ENCODE data around the gene TRPM2. TPM values are rescaled to one million over a fixed set of nuclear protein-coding genes. Genes with fewer than 3 reads are reported as not detected.

TRPM2 gene
- total and polyA plus RNA-seq, 2 of the 4 experiments (the other 2 are of a cell fraction), result not detected

GRCh38 chr21:44329086-44329889 lies 24.1 kb upstream of the TRPM2 start:
- 95% methylated on average over 8 of the region's 26 CpGs; no CpG with 5 or more reads in 1 of the 2 experiments for WGBS, 2 experiments (ENCODE audit: extremely low coverage in 2 of 2, insufficient read length in 1 of 2)

More at GRCh38 chr21:44329086-44329889, 24.1 kb upstream of the TRPM2 start:
- Histone ChIP-seq H4K20me1 (ENCODE audit: insufficient read depth, low read length) (peaks cover 11% of the 10 kb centered on the region), H2BK20ac (ENCODE audit: low read depth, low read length) (no peak overlapping the region), H2AK5ac (ENCODE audit: low read depth, low read length) (no peak overlapping the region), H3K9ac (ENCODE audit: low read depth, low read length) (no peak overlapping the region), H3K23ac (ENCODE audit: low read depth, low read length) (no peak overlapping the region), H3K27me3 (ENCODE audit: control insufficient read depth, insufficient read depth, low read length) (no peaks in the 10 kb centered on the region), H3K4ac (ENCODE audit: low read depth, low read length) (no peak overlapping the region), H3K4me3 (ENCODE audit: insufficient read depth, low read depth, low read length) (no peak overlapping the region), H2AK9ac (replicated peaks; ENCODE audit: low read depth, low read length, poor library complexity) (peak overlapping the region; percentile 65), H3K9me1 (ENCODE audit: insufficient read depth, low read length) (no peaks in the 10 kb centered on the region), H2AFZ (replicated peaks; ENCODE audit: low read length, poor library complexity) (no peak overlapping the region), H3K14ac (replicated peaks; ENCODE audit: low read depth, low read length) (no peak overlapping the region), H3K36me3 (ENCODE audit: control insufficient read depth, insufficient read depth, low read length) (peaks cover 26% of the 10 kb centered on the region), H4K8ac (ENCODE audit: low read depth in 2 of 2, low read length in 2 of 2) (no peak overlapping the region), H2BK5ac (ENCODE audit: low read depth, low read length, poor library complexity, severe bottlenecking) (no peak overlapping the region), H3K4me1 (ENCODE audit: control insufficient read depth, insufficient read depth, low read length) (no peaks in the 10 kb centered on the region), H3K56ac (ENCODE audit: extremely low read depth, insufficient read depth, low read length) (no peak overlapping the region), H3K27ac (ENCODE audit: insufficient read depth, low read length) (no peak overlapping the region), H2BK120ac (ENCODE audit: low read depth, low read length) (no peak overlapping the region), H3K79me1 (ENCODE audit: low read depth in 1 of 2, low read length in 2 of 2) (no peaks in the 10 kb centered on the region), H3K18ac (ENCODE audit: low read depth, low read length) (no peak overlapping the region), H3K4me2 (ENCODE audit: low read depth, low read length) (no peak overlapping the region), H3K9me3 (ENCODE audit: control insufficient read depth, insufficient read depth, low read length) (no peaks in the 10 kb centered on the region), H4K5ac (ENCODE audit: low read depth, low read length) (no peak overlapping the region), H4K91ac (ENCODE audit: insufficient read depth, low read depth, low read length) (no peak overlapping the region), H2BK15ac (ENCODE audit: low read depth, low read length) (no peak overlapping the region)
- dilution Hi-C loops (cut with HindIII; ENCODE audit: low sequenced_read_pairs, unreplicated experiment), result no loop called here
- in situ Hi-C loops (cut with MboI; ENCODE audit: low sequenced_read_pairs), result no loop called here
- no peak for DNase-seq
- CTCF ChIA-PET, result no interaction called here
- POLR2A ChIA-PET (ENCODE audit: unreplicated experiment), result no interaction called here
- TF ChIP-seq RFX5 (IDR thresholded peaks at IDR 0.05; ENCODE audit: low read depth, low read length) (no peak), MAZ (IDR thresholded peaks at IDR 0.05; ENCODE audit: borderline replicate concordance, low read depth, low read length) (no peak), SMC3 (IDR thresholded peaks at IDR 0.05; ENCODE audit: low read depth, low read length) (no peak), NFE2L2 (IDR thresholded peaks at IDR 0.05; ENCODE audit: low read depth, low read length) (no peak), FOS (IDR thresholded peaks at IDR 0.05; ENCODE audit: low read depth, low read length) (no peak), POLR2A (IDR thresholded peaks at IDR 0.05; ENCODE audit: low read depth, low read length) (no peak), RAD21 (IDR thresholded peaks at IDR 0.05; ENCODE audit: low read length) (no peak), RCOR1 (IDR thresholded peaks at IDR 0.05; ENCODE audit: insufficient replicate concordance, low read length) (no peak), CHD1 (IDR thresholded peaks at IDR 0.05; ENCODE audit: low read depth, low read length) (no peak), MAFK (IDR thresholded peaks at IDR 0.05; ENCODE audit: low read depth, low read length) (no peak), CTCF (conservative IDR thresholded peaks at IDR 0.05; ENCODE audit: low read depth, low read length) (no peak), MXI1 (IDR thresholded peaks at IDR 0.05; ENCODE audit: borderline replicate concordance, low read depth, low read length) (no peak), USF2 (IDR thresholded peaks at IDR 0.05; ENCODE audit: low read depth, low read length) (no peak), BHLHE40 (IDR thresholded peaks at IDR 0.05; ENCODE audit: low read depth, low read length) (no peak)
- no peak for ATAC-seq (ENCODE audit: low read depth)
- intact Hi-C loops (cut with micrococcal nuclease), result no loop called here
- no TSS peak for BruUV-seq (replicated peaks)

All from IMR-90 (cell line).